GM12878 (cell line): ENCODE results near the gene MGAT5. TPM values are rescaled to one million over a fixed set of nuclear protein-coding genes. Genes with fewer than 3 reads are reported as not detected.

ENCODE experiments used
- ATF7 ChIP-seq: fragments of 450-650 bp; IDR thresholded peaks from 2 replicates; pipeline ENCODE4 v1.6.1; 2016; ENCODE audit warnings: low read depth, mild to moderate bottlenecking
- BACH1 ChIP-seq: fragments of 450-650 bp; IDR thresholded peaks from 2 replicates; pipeline ENCODE4 v1.6.1; 2017; ENCODE audit warnings: mild to moderate bottlenecking, borderline replicate concordance
- BCL3 ChIP-seq: IDR thresholded peaks from 2 replicates; pipeline ENCODE4 v1.6.1; 2011; ENCODE audit warnings: borderline replicate concordance, low read depth, mild to moderate bottlenecking, moderate library complexity, low read length; ENCODE audit not compliant: insufficient read depth, poor library complexity, severe bottlenecking
- CBFB ChIP-seq: IDR thresholded peaks from 2 replicates; pipeline ENCODE4 v1.6.1; 2016; ENCODE audit warnings: antibody characterized with exemption, low read depth
- EP300 ChIP-seq, 2 experiments: fragments of 150-350 bp in 1 of 2; IDR thresholded peaks; 2 replicates each; pipeline ENCODE4 v1.6.1; 2011 to 2012; ENCODE audit warnings: low read depth in 2 of 2, low read length in 2 of 2, borderline replicate concordance in 1 of 2, improper control_type of control experiment in 1 of 2, inconsistent platforms in 1 of 2; ENCODE audit not compliant: control insufficient read depth in 1 of 2
- GABPA ChIP-seq: IDR thresholded peaks from 2 replicates; pipeline ENCODE4 v1.6.1; 2014; ENCODE audit warnings: antibody characterized with exemption, low read depth, mild to moderate bottlenecking, inconsistent platforms
- HDAC2 ChIP-seq: fragments of 200-600 bp; sonication (generic); IDR thresholded peaks from 2 replicates; pipeline ENCODE4 v1.6.1; 2017
- MEF2A ChIP-seq: IDR thresholded peaks from 2 replicates; pipeline ENCODE4 v1.6.1; 2011; ENCODE audit warnings: low read depth, mild to moderate bottlenecking, low read length, moderate library complexity; ENCODE audit not compliant: insufficient read depth
- MLLT1 ChIP-seq: fragments of 450-650 bp; IDR thresholded peaks from 2 replicates; pipeline ENCODE4 v1.6.1; 2016; ENCODE audit warnings: mild to moderate bottlenecking
- MTA2 ChIP-seq: fragments of 450-650 bp; IDR thresholded peaks from 2 replicates; pipeline ENCODE4 v1.6.1; 2016; ENCODE audit warnings: low read depth, mild to moderate bottlenecking, moderate library complexity
- NBN ChIP-seq: fragments of 450-650 bp; IDR thresholded peaks from 2 replicates; pipeline ENCODE4 v1.6.1; 2016
- NR2C1 ChIP-seq: fragments of 450-650 bp; IDR thresholded peaks from 2 replicates; pipeline ENCODE4 v1.6.1; 2017; ENCODE audit warnings: antibody characterized with exemption, mild to moderate bottlenecking, moderate library complexity
- NR2F1 ChIP-seq: fragments of 450-650 bp; conservative IDR thresholded peaks from 2 replicates; pipeline ENCODE4 v1.6.1; 2017; ENCODE audit warnings: mild to moderate bottlenecking
- POU2F2 ChIP-seq: IDR thresholded peaks from 3 replicates; pipeline ENCODE4 v1.6.1; 2011; ENCODE audit warnings: low read depth, mild to moderate bottlenecking, low read length, borderline replicate concordance
- PRDM15 ChIP-seq: fragments of 450-650 bp; formaldehyde crosslinking; IDR thresholded peaks from 2 replicates; pipeline ENCODE4 v1.4.0; 2020; ENCODE audit warnings: mild to moderate bottlenecking, moderate library complexity
- RCOR1 ChIP-seq: conservative IDR thresholded peaks from 2 replicates; pipeline ENCODE4 v1.6.1; 2012; ENCODE audit warnings: low read depth, low read length, improper control_type of control experiment
- TBL1XR1 ChIP-seq: IDR thresholded peaks from 2 replicates; pipeline ENCODE4 v1.6.1; 2012; ENCODE audit warnings: low read depth, low read length, improper control_type of control experiment
- WRNIP1 ChIP-seq: IDR thresholded peaks from 2 replicates; pipeline ENCODE4 v1.6.1; 2011; ENCODE audit warnings: low read depth, low read length, improper control_type of control experiment, borderline replicate concordance
- polyA plus RNA-seq, 11 experiments: library from polyadenylated mRNA; depleted of rRNA in 4 of 11; unstranded in 6 of 11; stranded (reverse) in 5 of 11; fragments of >200 nt; fragmentation: Nextera tagmentation in 4 of 11; fragmentation: Illumina TruSeq in 1 of 11; extraction: Ambion mirVana in 4 of 11; extraction: Trizol in 1 of 11; gene quantifications; 1 replicate in 1 of 11; 2 replicates in 10 of 11; pipeline versions ENCODE4 v1.2.1 to v1.2.3, GENCODE V29; 2011 to 2016; ENCODE audit warnings: inconsistent platforms in 2 of 11, missing spikeins in 2 of 11, low read depth in 1 of 11
- total RNA-seq, 4 experiments: library from RNA; depleted of rRNA in 3 of 4; stranded (reverse); fragments of >200 nt in 3 of 4; fragmentation: Illumina TruSeq in 1 of 4; extraction: Trizol in 1 of 4; gene quantifications; 2 replicates each; pipeline versions ENCODE4 v1.2.1 to v1.2.3, GENCODE V29; 2013 to 2021
- TF ChIP-seq, protein P1 (sequence below): fragments of 450-650 bp; IDR thresholded peaks from 2 replicates; pipeline ENCODE4 v1.6.1; 2018; ENCODE audit warnings: mild to moderate bottlenecking, low read depth, moderate library complexity; ENCODE audit not compliant: partially characterized antibody

Gene MGAT5
- total and polyA plus RNA-seq, 10 of the 15 experiments (the other 5 are each of a cell fraction or from before 2014, with no cell fraction given): 4.9 to 104 (median 36.2) TPM

DNA sequence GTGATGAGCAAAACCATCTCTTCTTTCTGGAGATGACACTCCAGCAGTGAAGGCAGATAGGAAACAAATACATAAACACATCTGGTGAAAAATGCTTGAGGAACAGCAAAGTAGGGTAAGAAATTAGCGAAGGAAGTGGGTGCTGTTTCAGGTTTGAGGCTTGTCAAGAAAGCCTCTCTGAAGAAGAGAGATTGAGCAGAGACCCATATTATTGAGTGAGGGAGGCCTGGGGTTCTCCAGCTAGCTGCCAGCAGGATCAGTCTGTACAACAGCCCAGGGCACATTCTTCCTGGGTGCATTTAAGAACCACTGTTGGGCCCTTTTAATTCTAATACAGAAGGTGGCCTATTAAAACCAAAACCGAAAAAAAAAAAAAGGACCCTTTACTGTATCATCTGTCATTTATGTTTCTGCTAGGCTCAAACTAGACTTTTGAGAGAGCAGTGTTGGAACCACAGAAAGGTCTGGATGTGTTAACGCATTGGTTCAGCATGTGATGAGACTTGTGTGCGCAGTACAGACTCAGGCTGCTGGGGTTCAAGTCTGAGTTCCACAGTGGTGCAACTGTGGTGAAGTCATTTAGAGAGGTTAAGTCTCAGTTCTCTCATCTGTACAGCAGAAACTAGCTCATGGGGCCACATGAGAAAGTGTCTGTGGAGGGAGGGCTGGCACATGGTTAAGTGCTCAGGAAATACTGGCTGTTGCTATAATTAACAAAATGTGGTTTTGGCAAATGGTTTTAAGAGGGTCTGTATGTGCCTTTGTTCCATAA is 28.9 kb downstream of the MGAT5 start (continued):
- TF ChIP-seq, protein P1, sequence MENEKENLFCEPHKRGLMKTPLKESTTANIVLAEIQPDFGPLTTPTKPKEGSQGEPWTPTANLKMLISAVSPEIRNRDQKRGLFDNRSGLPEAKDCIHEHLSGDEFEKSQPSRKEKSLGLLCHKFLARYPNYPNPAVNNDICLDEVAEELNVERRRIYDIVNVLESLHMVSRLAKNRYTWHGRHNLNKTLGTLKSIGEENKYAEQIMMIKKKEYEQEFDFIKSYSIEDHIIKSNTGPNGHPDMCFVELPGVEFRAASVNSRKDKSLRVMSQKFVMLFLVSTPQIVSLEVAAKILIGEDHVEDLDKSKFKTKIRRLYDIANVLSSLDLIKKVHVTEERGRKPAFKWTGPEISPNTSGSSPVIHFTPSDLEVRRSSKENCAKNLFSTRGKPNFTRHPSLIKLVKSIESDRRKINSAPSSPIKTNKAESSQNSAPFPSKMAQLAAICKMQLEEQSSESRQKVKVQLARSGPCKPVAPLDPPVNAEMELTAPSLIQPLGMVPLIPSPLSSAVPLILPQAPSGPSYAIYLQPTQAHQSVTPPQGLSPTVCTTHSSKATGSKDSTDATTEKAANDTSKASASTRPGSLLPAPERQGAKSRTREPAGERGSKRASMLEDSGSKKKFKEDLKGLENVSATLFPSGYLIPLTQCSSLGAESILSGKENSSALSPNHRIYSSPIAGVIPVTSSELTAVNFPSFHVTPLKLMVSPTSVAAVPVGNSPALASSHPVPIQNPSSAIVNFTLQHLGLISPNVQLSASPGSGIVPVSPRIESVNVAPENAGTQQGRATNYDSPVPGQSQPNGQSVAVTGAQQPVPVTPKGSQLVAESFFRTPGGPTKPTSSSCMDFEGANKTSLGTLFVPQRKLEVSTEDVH: peak; percentile 67
- TF ChIP-seq NBN (peak; percentile 94), NR2F1 (peak; percentile 97), GABPA (0 out of 2 replicates have a peak, but pooled peaks have one; percentile 12), POU2F2 (peak; percentile 82), MTA2 (peak; percentile 95), RCOR1 (peak; percentile 80; the same call in 1 of the 2 replicates), NR2C1 (peak; percentile 22; the same call in 1 of the 2 replicates), EP300 (IDR thresholded peaks at IDR 0.05; ENCODE audit: borderline replicate concordance in 1 of 2, control insufficient read depth in 1 of 2, low read depth in 2 of 2, low read length in 2 of 2) (peak; percentile 89 to 90), WRNIP1 (no peak), CBFB (peak; percentile 77; the same call in 1 of the 2 replicates), MEF2A (peak; percentile 88), TBL1XR1 (no peak; the same call in 1 of the 2 replicates), PRDM15 (CRISPR knock-in tag) (no peak), BCL3 (peak; percentile 90), HDAC2 (0 out of 2 replicates have a peak, but pooled peaks have one; percentile 27), BACH1 (peak; percentile 66; the same call in 1 of the 2 replicates), ATF7 (peak; percentile 97), MLLT1 (peak; percentile 80)
